Upper lobe of right lung (tissue), 1 donor: Measurements from ENCODE around the gene TMEM248. TPM values are rescaled to one million over a fixed set of nuclear protein-coding genes. Genes with fewer than 3 reads are reported as not detected.
"Not testable (repeated sequence)": the region's sequence is repeated elsewhere in the genome, so short reads cannot be mapped to it uniquely, and the experiment has no call there.

Source experiments
- ATAC-seq: fragments of 200-7000 bp; cut with Tn5 transposase; one replicate; pipeline ENCODE4 v1.9.1; 2020; ENCODE audit warnings: mild to moderate bottlenecking, moderate library complexity
- DNase-seq: peaks from one replicate; pipeline ENCODE4 v3.0.0-alpha.2; 2020
- H3K27ac ChIP-seq: fragments of 200-600 bp; one replicate; pipeline ENCODE4 v1.8.0; 2022
- H3K27me3 ChIP-seq: fragments of 200-600 bp; one replicate; pipeline ENCODE4 v1.8.0; 2022; ENCODE audit warnings: mild to moderate bottlenecking
- H3K36me3 ChIP-seq: fragments of 200-600 bp; one replicate; pipeline ENCODE4 v1.8.0; 2022
- H3K4me1 ChIP-seq: fragments of 200-600 bp; one replicate; pipeline ENCODE4 v1.8.0; 2022
- H3K4me3 ChIP-seq: fragments of 200-600 bp; one replicate; pipeline ENCODE4 v1.8.0; 2022; ENCODE audit warnings: mild to moderate bottlenecking
- H3K9me3 ChIP-seq: fragments of 200-600 bp; one replicate; pipeline ENCODE4 v1.8.0; 2022
- CTCF ChIP-seq: fragments of 200-600 bp; IDR thresholded peaks from one replicate; pipeline ENCODE4 v1.8.0; 2022; ENCODE audit warnings: antibody characterized with exemption
- intact Hi-C: fragments of 100-400 bp; cut with DNase I; formaldehyde crosslinking; loops from one replicate; pipeline ENCODE4 v1.11.0; 2022
- total RNA-seq: library from RNA; stranded (reverse); fragmentation: NEBNext Ultra II Directional; extraction: Animal tissue kit (Norgen Biotek cat#: 25700); gene quantifications from one replicate; pipeline ENCODE4 v1.2.1, GENCODE V29; 2021
- donor health status: DM: no; HTN: yes; CAD: no; lungs with severe emphysema.

The TMEM248 gene
- total RNA-seq, 1 donor from 2014 or later = 114 TPM

GRCh38 chr7:66994691-66995049, 73.6 kb downstream of the TMEM248 start:
- Histone ChIP-seq H3K4me3 (peak overlapping the region; percentile 72), H3K36me3 (peaks cover 52% of the 10 kb centered on the region), H3K27ac (peak overlapping the region; percentile 100), H3K4me1 (peaks cover 20% of the 10 kb centered on the region)
- ATAC-seq (peak; percentile 75), DNase-seq (peak; percentile 75)
- TF ChIP-seq CTCF = peak; percentile 36
- intact Hi-C loops, H3K9me3 ChIP-seq, H3K27me3 ChIP-seq: not testable (repeated sequence)

GRCh38 chr7:66995050-66995776, 74.2 kb downstream of the TMEM248 start, which contains the start of gene SBDS:
TSS of gene SBDS (minus strand) at chr7:66995586. CDS start at chr7:66995417, 169 bp downstream.
- H3K4me1 ChIP-seq = peaks cover 20% of the 10 kb centered on the region
- peak within 1 kb of the TSS; percentile 72 for H3K4me3 ChIP-seq
- DNase-seq = peak; percentile 94
- intact Hi-C loops, H3K27me3 ChIP-seq, H3K9me3 ChIP-seq: not testable (repeated sequence)
- H3K27ac ChIP-seq = peak within 1 kb of the TSS; percentile 100
- ATAC-seq = peak; percentile 88
- H3K36me3 ChIP-seq = peaks cover 48% of the 10 kb centered on the region

- peaks cover 34% of the 10 kb centered on the region for H3K36me3 ChIP-seq
- intact Hi-C loops = not testable (repeated sequence)
Measured at GRCh38 chr7:66996444-66997191, 75.6 kb downstream of the TMEM248 start, which contains the start of gene TYW1. TSS of gene TYW1 (plus strand) at chr7:66996833. CDS start at chr7:66996979, 146 bp downstream.

GRCh38 chr7:67000601-67001258, 79.7 kb downstream of the TMEM248 start:
- H3K27ac ChIP-seq, DNase-seq, H3K27me3 ChIP-seq, H3K4me3 ChIP-seq, H3K9me3 ChIP-seq, intact Hi-C loops, H3K4me1 ChIP-seq: not testable (repeated sequence)
- peaks cover 23% of the 10 kb centered on the region for H3K36me3 ChIP-seq
- peak; percentile 23 for ATAC-seq
- TF ChIP-seq CTCF = peak; percentile 46

More at GRCh38 chr7:66996444-66997191, 75.6 kb downstream of the TMEM248 start, which contains the start of gene TYW1:
- ATAC-seq (peak; percentile 95), DNase-seq (peak; percentile 98)
- not testable (repeated sequence) for H3K9me3 ChIP-seq, H3K27me3 ChIP-seq
- Histone ChIP-seq H3K4me1 (peaks cover 20% of the 10 kb centered on the region), H3K27ac (peak within 1 kb of the TSS; percentile 100), H3K4me3 (peak within 1 kb of the TSS; percentile 72)

- H3K4me1 ChIP-seq, H3K27me3 ChIP-seq, ATAC-seq, H3K27ac ChIP-seq, H3K9me3 ChIP-seq, DNase-seq, intact Hi-C loops, H3K4me3 ChIP-seq: not testable (repeated sequence)
- H3K36me3 ChIP-seq = peaks cover 43% of the 10 kb centered on the region
Measured at GRCh38 chr7:67004145-67004544, 83.1 kb downstream of the TMEM248 start.

GRCh38 chr7:67006965-67007364, 85.9 kb downstream of the TMEM248 start:
- no peak for TF ChIP-seq CTCF
- intact Hi-C loops = no loop called here
- H3K36me3 ChIP-seq = peaks cover 61% of the 10 kb centered on the region
- DNase-seq (no peak), ATAC-seq (no peak)
- H3K4me3 ChIP-seq = no peak overlapping the region
- H3K4me1 ChIP-seq = no peaks in the 10 kb centered on the region
- no peak overlapping the region for H3K27ac ChIP-seq
- H3K9me3 ChIP-seq = no peaks in the 10 kb centered on the region
- H3K27me3 ChIP-seq = no peaks in the 10 kb centered on the region

Other genes starting within 250 kb of the TMEM248 start
- gene RABGEF1, start 180.5 kb upstream of the TMEM248 start, total RNA-seq = 23.1 TPM
- gene SBDS, start 74.4 kb downstream of the TMEM248 start, total RNA-seq = 129 TPM
- 20.0 TPM for gene TYW1, start 75.6 kb downstream of the TMEM248 start, total RNA-seq